ENCODE results near the gene ORC4. TPM values are rescaled to one million over a fixed set of nuclear protein-coding genes. Genes with fewer than 3 reads are reported as not detected.

Gene ORC4
- total RNA-seq, 2 donors from 2014 or later, result 39.5 TPM

- ATAC-seq (no peak), DNase-seq (no peak)
- intact Hi-C loops (cut with DNase I), result no loop called here
These were observed 134.4 kb downstream of the ORC4 start for GRCh38 chr2:147886136-147886535.

DNA sequence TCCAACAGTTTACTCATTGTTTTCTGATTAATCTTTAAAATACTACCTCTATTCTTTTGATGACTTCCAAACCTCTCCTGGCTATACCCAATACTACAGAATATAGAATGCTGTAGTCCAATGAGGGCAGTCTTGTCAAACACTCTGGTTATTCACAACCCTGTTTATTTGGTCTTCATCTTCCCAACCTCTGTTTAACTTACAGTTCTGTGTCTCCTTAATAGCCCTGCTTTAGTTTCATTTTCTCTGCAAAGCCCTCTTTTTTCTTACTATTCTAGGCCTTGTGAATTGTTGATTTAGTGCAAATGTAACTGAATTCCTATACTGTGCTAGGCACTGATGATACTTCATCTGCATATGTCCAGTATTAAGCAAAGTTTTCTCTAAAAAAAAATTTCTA, 135.7 kb downstream of the ORC4 start:
- intact Hi-C loops (cut with DNase I), result no loop called here

GRCh38 chr2:147882631-147883030, 137.9 kb downstream of the ORC4 start:
- DNase-seq, result no peak
- intact Hi-C loops (cut with DNase I), result no loop called here
- ATAC-seq, result no peak

More for the DNA sequence above, 135.7 kb downstream of the ORC4 start:
- ATAC-seq (no peak), DNase-seq (no peak)

Other genes starting within 250 kb of the ORC4 start
- 10 to 100 TPM; 10.3 to 13.4 TPM for gene ACVR2A, start 175.7 kb downstream of the ORC4 start, total RNA-seq
- 10 to 100 TPM; 25.5 to 27.6 TPM for gene MBD5, start 354 bp upstream of the ORC4 start, total RNA-seq

Data from left cardiac atrium (tissue), 4 donors.